Measurements from ENCODE around the gene GSC2.

GSC2 gene

DNA sequence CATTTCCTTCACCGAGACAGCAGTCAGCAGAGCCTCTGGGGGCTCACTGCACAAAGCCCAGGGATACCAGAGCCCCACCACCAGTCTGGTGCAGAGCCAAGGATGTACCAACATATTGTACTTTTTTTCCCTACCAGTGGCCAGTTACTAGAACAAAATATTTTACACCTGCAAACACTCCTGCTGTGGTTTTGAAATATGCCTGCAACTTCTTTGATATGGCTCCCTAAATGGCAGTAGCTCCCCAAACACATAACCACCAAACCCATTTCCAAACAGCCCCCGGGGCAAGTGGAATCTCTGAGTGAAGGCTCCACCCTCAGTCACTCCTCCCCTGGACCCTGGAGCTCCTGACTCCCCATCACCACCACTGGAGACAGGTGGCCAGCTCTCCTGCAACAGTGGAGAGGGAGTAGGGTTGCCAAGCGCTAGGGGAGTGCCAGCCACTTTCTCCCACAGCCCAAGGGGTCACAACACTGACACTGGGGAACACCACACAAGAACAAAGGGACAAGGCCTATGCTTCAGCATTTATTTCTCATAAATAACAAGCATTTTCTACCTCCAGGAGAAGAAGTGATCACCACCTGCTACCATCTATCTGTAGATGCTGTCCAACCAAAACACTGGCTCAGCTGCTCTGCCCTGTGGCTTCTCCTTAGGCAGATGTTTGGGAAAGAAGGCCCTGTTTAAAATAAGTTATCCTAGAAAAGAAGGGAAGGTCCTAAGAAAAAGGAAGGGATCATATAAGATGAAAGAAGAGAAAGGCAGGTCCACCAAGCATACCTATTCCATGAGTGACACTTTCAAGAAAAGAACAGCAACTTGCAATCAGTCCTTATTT is 43.0 kb downstream of the GSC2 start:
- H3K4me3 ChIP-seq (ENCODE audit: low read length): no peak overlapping the region
- TF ChIP-seq, protein P1, sequence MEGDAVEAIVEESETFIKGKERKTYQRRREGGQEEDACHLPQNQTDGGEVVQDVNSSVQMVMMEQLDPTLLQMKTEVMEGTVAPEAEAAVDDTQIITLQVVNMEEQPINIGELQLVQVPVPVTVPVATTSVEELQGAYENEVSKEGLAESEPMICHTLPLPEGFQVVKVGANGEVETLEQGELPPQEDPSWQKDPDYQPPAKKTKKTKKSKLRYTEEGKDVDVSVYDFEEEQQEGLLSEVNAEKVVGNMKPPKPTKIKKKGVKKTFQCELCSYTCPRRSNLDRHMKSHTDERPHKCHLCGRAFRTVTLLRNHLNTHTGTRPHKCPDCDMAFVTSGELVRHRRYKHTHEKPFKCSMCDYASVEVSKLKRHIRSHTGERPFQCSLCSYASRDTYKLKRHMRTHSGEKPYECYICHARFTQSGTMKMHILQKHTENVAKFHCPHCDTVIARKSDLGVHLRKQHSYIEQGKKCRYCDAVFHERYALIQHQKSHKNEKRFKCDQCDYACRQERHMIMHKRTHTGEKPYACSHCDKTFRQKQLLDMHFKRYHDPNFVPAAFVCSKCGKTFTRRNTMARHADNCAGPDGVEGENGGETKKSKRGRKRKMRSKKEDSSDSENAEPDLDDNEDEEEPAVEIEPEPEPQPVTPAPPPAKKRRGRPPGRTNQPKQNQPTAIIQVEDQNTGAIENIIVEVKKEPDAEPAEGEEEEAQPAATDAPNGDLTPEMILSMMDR (conservative IDR thresholded peaks at IDR 0.05; ENCODE audit: low read length): no peak
- DNase-seq (ENCODE audit: low read depth): no peak

DNA sequence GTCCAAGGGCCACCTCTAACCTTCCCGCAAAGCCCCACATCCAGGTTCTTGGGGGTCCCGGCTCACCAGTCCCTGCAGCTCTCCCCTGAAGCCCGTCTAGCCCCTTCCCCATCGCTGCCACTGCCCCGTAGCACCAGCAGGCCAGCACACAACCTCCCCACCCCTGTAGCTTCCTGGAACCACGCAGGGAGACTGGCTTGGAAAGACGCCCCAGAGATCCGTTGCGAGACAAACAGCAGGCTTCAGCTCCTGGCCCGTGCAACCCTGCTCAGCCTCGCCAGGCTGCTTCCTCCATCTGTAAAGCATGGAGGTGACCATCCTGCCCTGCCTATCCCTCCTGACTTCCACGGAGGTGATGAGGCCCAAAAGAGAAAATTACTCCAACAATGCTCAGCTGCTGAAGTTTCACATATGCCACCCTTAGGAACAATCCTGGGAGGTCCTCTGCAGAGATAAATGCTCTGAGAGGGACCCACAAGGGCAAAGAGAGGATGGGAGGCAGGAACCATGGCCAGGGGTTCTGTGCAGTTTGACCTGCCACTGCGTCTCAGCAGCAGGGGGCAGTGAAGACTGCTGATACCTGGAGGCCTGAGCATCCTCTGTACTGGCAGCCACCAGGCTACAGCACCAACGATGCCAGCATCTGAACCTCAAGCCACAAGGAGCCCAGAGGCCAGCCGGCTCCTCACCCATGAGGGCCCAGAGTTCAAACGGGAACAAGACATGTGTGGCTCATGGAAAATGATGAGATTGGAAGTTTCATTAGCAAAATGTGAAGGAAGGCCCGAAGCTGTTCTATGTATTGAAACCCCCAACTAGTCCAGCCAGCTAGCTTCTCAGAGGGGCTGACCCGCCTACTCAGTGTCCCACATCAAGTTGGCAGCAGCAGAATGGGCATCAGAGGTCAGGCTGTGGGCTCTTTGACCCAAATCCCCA is 44.0 kb downstream of the GSC2 start:
- no peak for DNase-seq (ENCODE audit: low read depth)
- H3K4me3 ChIP-seq (ENCODE audit: low read length): no peak overlapping the region
- TF ChIP-seq, protein P1 (conservative IDR thresholded peaks at IDR 0.05; ENCODE audit: low read length): no peak

DNA sequence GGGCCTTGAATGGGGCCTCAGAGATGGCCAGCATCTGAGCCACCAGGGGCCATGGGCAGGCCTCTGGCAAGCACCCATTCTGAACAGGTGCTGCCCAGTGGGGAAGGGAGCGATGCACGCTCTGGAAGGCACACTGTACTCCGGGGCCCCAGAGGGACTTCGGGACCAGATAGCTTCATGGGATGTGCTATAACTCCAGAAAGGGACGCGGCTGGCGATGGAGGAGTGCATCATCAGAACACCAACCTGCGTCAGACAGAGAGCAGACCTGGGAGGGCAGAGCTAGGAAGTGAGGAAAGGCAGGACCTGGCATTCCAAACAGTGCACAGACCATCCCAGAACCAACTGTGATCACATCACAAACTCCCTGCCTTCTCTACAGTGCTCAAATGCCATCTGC is 44.6 kb downstream of the GSC2 start:
- TF ChIP-seq, protein P1 (conservative IDR thresholded peaks at IDR 0.05; ENCODE audit: low read length): no peak
- no peak for DNase-seq (ENCODE audit: low read depth)
- H3K4me3 ChIP-seq (ENCODE audit: low read length): no peak overlapping the region

DNA sequence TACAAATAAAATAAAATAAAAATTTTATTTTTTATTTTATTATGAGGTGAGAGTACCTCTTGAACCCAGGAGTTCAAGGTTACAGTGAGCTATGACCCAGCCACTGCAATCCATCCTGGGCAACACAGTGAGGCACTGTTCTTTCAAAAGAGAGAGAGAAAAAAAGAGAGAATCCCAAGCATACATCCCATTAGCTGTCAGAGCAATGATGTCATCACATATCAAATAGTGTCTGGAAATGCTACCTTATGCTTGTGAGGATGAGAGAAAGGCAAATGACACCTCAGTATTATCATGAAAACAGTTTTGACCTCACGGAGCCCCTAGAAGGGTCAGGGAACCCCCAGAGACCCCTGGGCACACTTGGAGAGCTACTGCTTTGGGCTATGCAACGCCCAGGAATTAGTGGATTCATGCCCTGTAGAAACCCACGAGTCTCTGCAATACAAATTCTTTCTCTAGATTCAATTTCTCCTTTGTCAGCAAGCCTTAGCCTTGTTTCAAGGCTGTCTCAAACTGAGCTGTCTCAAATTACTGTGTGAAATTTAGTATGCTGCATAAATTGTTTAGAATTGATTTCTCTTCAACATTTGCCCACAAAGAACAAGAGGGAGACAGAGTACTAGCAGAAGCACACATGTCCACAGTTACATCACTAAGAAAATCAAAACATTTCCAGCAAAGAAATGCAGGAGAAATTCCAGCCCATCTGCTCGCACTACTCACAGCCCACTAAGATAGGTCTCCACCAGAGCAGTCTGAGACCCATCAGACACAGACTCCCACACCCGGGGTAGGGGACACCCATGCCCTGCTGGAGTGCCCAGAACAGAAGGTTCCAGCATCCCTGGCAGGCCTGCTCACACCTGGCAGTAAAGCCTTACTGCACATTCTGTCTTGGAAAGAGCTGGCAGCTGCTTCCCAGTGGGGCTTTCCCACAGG is 45.9 kb downstream of the GSC2 start:
- peak; percentile 56 for DNase-seq (ENCODE audit: low read depth)
- H3K4me3 ChIP-seq (ENCODE audit: low read length): no peak overlapping the region
- TF ChIP-seq, protein P1 (conservative IDR thresholded peaks at IDR 0.05; ENCODE audit: low read length): peak; percentile 12; the same call in 1 of the 2 replicates

DNA sequence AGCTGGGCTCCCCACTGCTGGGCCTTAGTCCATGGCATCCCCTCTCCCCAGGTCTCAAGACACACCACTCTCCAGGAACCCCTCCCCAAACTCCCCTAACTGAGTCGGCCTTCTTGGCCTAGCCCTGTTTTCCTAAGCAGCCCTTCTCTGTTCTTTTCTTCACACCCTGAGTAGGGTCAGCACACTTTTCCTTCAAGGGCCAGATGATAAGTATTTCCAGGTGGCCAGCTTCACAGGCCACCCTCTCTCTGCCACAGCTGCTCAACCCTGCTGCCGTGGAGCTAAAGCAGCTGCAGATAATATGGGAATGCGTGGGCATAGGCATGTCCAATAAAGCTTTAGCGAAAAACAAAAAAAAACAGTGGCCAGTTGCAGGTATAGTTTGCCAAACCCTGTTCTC is 51.9 kb downstream of the GSC2 start:
- no peak overlapping the region for H3K4me3 ChIP-seq (ENCODE audit: low read length)
- no peak for DNase-seq (ENCODE audit: low read depth)
- TF ChIP-seq, protein P1 (conservative IDR thresholded peaks at IDR 0.05; ENCODE audit: low read length): no peak

DNA sequence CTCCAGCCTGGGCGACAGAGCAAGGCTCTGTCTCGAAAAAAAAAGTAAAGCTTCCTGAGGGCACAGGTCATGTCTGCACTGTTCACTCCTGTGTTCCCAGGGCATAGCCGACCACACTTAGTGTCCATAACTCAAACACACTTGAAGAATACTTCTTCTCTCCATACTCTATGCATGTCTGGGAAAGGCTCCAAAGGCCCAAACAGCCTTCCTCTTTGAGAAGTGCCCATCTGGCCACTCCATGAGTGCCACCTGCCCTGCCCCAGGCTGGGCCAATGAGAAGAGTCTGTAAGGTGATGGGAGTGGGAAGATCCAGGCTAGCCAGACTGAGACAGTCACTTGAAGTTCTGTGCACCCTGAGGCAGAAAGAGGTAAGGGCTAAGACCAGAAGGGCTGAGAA is 52.6 kb downstream of the GSC2 start:
- TF ChIP-seq, protein P1 (conservative IDR thresholded peaks at IDR 0.05; ENCODE audit: low read length): no peak
- no peak overlapping the region for H3K4me3 ChIP-seq (ENCODE audit: low read length)
- DNase-seq (ENCODE audit: low read depth): no peak
